GM21786 (cell line): ENCODE measurements around the gene SYNDIG1L.
A peak's percentile ranks its signal among the peaks of the same experiment; 100 is the strongest.
"Not testable (repeated sequence)": the region's sequence is repeated elsewhere in the genome, so short reads cannot be mapped to it uniquely, and the experiment has no call there.

Source experiments
- ATAC-seq: cut with Tn5 transposase; IDR thresholded peaks from one replicate; pipeline ENCODE4 v1.9.1; 2021; ENCODE audit not compliant: unreplicated experiment

SYNDIG1L gene

GRCh38 chr14:74403619-74404417 is 22.2 kb downstream of the SYNDIG1L start:
- no peak for ATAC-seq

DNA sequence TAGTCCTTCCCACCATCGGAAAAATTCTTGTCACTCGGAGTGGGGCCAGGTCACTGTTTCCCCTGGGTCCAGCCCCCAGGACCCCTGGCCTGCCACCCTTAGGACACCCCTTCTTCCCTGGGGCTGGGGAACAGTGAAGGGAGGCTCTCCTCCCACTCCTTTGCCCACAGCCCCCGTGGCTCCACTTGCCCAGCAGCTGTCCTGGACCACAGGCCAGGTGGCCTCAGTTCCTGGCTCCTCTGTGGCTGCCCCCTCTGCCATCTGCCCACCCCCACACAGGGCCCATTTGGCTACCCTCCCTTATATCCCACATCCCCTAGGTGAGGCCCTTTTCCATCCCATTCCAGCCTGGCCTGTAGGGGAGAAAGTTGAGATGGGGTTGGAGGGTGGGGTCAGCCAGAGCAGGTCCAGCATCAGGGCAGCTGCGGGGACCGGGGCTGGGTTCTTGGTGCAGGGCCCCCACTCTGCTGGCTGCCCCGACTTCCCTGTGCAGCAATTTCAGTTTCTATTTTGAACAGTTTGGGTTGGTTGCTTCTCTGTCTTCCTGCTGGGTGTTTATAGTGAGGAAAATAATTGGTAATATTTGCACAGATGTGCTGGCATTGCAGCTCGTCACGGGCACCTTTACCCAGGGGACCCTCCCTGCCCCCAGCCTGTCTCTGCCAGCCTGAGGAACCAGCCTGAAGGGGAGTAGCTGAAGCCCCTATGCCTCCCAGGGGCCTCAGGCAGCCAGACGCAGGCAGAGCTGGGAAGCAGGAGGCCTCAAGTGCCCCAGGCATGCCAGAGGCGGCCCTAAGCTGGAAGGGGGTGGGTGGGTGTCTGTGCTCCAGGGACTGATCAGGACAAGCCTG is 23.4 kb downstream of the SYNDIG1L start:
- ATAC-seq: no peak

- ATAC-seq: peak; percentile 90
These were observed 24.3 kb downstream of the SYNDIG1L start for GRCh38 chr14:74401504-74402241.

GRCh38 chr14:74400919-74401503 is 25.0 kb downstream of the SYNDIG1L start:
- peak; percentile 10 for ATAC-seq

DNA sequence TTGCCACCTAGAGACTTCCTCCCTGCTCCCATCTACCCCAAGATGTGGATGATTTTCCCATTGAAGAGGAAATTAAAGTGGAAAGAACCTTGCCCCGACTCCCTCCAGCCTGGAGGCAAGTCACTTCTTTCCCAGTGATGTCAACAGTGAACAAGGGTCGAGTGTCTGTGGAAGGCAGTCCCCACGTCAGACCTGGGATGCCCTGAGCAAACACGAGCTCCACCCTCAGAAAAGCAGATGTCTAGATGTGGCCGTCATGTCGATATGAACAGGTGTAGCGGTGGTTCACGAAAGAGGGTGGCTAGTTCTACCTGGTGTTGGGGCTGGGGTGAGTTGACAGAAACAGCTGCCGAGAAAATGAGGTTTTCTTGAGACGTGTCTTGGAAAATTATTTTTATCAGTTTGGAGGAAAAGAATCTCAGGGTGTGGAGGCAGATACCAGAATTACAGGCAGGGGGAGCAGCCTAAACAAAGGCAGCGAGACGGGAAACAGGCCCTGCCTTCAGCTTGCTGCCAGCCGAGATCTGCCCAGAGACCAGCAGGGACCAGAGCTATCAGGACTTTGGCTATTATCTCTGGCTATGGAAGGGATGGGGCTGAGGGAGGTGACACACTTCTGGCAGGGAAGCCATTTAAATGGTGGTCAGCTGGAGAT is 25.9 kb downstream of the SYNDIG1L start:
- ATAC-seq: no peak

- ATAC-seq: no peak
These were observed 30.9 kb downstream of the SYNDIG1L start for GRCh38 chr14:74395094-74395493.

- ATAC-seq: no peak
These were observed 31.5 kb downstream of the SYNDIG1L start for GRCh38 chr14:74394549-74394948.

GRCh38 chr14:74392616-74393570 is 33.1 kb downstream of the SYNDIG1L start:
- ATAC-seq: no peak

- no peak for ATAC-seq
These were observed 34.5 kb downstream of the SYNDIG1L start for GRCh38 chr14:74391479-74391878.

DNA sequence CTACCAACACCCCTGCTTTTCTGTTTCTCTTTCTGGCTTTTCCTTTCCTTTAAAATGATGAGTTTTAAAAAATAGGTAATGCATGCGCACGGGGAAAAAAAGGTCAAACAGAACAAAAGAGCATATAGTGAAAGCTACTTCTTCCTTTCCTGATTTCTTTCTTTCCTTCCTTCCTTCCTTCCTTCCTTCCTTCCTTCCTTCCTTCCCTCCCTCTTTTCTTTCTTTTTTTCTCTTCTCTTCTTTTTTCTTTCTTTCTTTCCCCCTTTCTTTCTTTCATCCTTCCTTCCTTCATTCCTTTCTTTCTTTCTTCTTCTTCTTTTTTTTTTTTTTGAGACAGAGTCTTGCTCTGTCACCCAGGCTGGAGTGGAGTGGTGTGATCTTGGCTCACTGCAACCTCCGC is 35.5 kb downstream of the SYNDIG1L start:
- not testable (repeated sequence) for ATAC-seq

- ATAC-seq: no peak
These were observed 36.0 kb downstream of the SYNDIG1L start for GRCh38 chr14:74389980-74390379.

DNA sequence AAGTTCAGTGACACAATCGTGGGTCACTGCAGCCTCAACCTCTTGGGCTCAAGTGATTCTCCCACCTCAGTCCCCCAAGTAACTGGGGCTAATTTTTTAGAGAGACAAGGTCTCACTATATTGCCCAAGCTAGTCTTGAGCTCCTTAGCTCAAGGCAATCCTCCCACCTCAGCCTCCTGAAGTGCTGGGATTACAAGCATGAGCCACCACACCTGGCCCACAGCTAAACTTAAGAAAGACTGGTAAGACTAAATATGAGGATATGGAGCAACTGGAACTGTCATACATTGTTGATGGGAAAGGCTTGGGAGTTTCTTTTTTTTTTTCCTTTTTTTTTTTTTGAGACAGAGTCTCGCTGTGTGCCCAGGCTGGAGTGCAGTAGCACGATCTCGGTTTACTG is 43.8 kb downstream of the SYNDIG1L start:
- no peak for ATAC-seq

GRCh38 chr14:74381571-74381970 is 44.4 kb downstream of the SYNDIG1L start:
- not testable (repeated sequence) for ATAC-seq

- ATAC-seq: no peak
These were observed 45.2 kb downstream of the SYNDIG1L start for GRCh38 chr14:74380845-74381244.

GRCh38 chr14:74380172-74380571 is 45.8 kb downstream of the SYNDIG1L start:
- ATAC-seq: no peak

- no peak for ATAC-seq
These were observed 47.9 kb downstream of the SYNDIG1L start for GRCh38 chr14:74377976-74378690.

GRCh38 chr14:74368441-74368840 is 57.6 kb downstream of the SYNDIG1L start:
- no peak for ATAC-seq

DNA sequence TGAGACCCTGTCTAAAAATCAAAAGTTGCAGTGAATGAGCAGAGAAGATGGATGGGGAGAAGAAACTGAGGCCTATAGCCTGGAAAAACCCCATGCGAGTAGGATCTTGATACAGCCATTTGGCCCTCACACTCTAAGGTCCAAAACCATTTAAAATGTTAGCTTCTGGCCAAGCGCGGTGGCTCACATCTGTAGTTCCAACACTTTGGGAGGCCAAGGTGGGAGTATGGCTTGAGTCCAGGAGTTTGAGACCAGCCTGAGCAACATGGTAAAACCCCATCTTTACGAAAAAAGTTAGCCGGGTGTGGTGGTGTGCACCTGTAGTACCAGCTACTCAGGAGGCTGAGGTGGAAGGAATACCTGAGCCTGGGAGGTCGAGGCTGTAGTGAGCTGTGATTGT is 58.0 kb downstream of the SYNDIG1L start:
- no peak for ATAC-seq
